Stimulated activated naive CD8-positive, alpha-beta T cell treated with anti-CD3 and anti-CD28 coated beads, Interleukin-15, Interleukin-2, amounts not matched to agents 100 U/mL and 50 U/mL, for 24 hours (primary cell): ENCODE results near the gene RPRD1B.
"Not testable (repeated sequence)": the region's sequence is repeated elsewhere in the genome, so short reads cannot be mapped to it uniquely, and the experiment has no call there.

Experiments
- ATAC-seq: fragments of 150-1000 bp; cut with Tn5 transposase; one replicate; pipeline ENCODE4 v1.10.0; 2021
- DNase-seq: peaks from one replicate; pipeline ENCODE4 v3.0.0; 2021

The RPRD1B gene

DNA sequence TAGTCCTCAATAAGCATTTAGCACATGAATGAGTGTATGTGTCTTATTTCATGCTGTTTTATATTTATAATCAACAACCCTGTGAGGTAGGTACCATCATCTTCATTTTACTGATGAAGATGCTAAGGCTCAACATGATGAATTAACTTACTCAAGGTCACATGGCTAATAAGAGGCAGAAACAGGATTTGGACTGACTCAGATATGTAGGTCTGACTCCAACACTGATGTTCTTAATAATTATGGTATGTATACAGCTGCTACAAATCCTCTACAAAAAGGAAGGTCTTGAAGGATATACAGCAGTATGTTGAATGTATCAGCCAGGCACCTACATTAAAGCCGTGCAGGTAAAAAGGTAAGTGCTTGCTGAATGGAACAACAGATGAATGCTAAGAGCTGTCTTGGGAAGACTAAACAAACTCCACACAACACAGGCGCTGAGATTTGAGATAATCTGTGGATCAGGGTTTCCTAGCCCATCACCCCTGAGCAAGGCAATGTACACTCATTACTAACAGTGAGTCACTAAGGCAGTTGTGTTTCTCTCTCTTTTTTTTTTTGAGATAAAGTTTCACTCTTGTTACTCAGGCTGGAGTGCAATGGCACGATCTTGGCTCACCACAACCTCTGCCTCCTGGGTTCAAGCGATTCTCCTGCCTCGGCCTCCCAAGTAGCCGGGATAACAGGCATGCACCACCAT, 32.2 kb upstream of the RPRD1B start:
- DNase-seq (no peak), ATAC-seq (peak; percentile 78)

- DNase-seq (no peak), ATAC-seq (no peak)
Measured at GRCh38 chr20:38001981-38002380, 31.6 kb upstream of the RPRD1B start.

DNA sequence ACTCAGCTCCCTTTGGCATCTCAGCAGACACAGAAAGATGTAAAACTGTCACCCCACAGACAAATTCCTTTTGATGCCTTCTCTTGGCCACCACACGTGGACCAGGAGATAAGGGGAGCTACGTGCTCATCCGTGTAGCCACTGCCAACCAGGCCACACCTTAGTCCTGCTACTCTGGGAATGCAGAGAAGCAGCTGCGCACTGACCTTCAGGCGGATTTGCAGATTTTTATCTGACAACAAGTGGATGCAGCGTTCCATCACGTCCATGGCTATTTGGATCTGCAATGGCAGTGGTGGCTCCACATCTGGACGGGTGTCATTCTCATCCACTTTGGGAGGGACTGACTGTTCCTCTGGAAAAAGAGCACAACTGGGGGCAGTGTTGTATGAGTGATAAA, 31.1 kb upstream of the RPRD1B start:
- ATAC-seq: no peak
- no peak for DNase-seq

GRCh38 chr20:38004416-38004815, 29.1 kb upstream of the RPRD1B start:
- no peak for ATAC-seq

GRCh38 chr20:38005903-38006302, 27.6 kb upstream of the RPRD1B start:
- no peak for ATAC-seq
- DNase-seq: no peak

More at GRCh38 chr20:38004416-38004815, 29.1 kb upstream of the RPRD1B start:
- no peak for DNase-seq

GRCh38 chr20:38007526-38007925, 26.0 kb upstream of the RPRD1B start:
- no peak for DNase-seq
- ATAC-seq: no peak

GRCh38 chr20:38008233-38008944, 25.2 kb upstream of the RPRD1B start:
- ATAC-seq: no peak

GRCh38 chr20:38009416-38009815, 24.1 kb upstream of the RPRD1B start:
- ATAC-seq, DNase-seq: not testable (repeated sequence)

More at GRCh38 chr20:38008233-38008944, 25.2 kb upstream of the RPRD1B start:
- DNase-seq: no peak

- no peak for ATAC-seq
- no peak for DNase-seq
Measured at GRCh38 chr20:38011696-38012095, 21.9 kb upstream of the RPRD1B start.

DNA sequence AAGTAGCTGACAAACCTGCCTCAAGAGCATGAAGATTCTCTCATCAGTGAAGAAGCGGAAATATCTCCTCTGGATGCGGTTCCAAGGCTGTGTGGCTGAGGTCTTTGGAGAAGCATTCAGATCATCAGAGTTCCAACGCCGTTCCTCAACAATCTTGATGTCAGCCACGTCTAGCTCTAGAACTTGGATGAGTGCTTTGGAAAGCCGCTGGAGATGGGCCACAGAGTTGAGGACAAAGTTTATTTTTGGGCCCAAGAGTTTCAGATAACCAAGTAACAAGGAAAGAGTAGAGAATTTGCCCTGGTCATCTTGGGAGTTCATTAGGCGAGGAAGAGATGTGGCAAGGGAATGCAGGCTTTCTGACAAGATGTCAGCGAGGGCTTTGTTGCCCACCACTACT, 21.2 kb upstream of the RPRD1B start:
- DNase-seq: no peak
- ATAC-seq: no peak

GRCh38 chr20:38013887-38014286, 19.7 kb upstream of the RPRD1B start:
- no peak for ATAC-seq
- DNase-seq: no peak

DNA sequence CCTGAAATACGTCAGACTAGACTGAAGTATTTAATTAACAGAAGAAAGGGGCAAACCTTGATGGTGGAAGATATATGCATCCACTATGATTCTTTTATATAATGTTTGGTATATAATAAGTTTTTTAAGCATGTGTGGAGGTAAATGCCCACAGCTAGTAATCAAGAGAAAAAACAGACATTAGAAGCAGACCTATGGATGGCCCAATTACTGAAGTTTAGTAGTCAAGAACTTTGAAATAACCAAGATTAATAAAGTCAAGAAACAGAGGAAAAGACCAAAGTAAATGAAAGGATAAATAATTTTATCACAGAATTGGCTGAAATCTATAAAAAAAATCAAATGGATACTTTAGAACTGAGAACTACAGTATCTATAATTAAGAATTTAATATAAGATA, 15.6 kb upstream of the RPRD1B start:
- DNase-seq (no peak), ATAC-seq (no peak)

GRCh38 chr20:38018385-38018784, 15.2 kb upstream of the RPRD1B start:
- ATAC-seq: no peak
- no peak for DNase-seq

GRCh38 chr20:38021087-38021772, 12.3 kb upstream of the RPRD1B start:
- DNase-seq (no peak), ATAC-seq (no peak)

DNA sequence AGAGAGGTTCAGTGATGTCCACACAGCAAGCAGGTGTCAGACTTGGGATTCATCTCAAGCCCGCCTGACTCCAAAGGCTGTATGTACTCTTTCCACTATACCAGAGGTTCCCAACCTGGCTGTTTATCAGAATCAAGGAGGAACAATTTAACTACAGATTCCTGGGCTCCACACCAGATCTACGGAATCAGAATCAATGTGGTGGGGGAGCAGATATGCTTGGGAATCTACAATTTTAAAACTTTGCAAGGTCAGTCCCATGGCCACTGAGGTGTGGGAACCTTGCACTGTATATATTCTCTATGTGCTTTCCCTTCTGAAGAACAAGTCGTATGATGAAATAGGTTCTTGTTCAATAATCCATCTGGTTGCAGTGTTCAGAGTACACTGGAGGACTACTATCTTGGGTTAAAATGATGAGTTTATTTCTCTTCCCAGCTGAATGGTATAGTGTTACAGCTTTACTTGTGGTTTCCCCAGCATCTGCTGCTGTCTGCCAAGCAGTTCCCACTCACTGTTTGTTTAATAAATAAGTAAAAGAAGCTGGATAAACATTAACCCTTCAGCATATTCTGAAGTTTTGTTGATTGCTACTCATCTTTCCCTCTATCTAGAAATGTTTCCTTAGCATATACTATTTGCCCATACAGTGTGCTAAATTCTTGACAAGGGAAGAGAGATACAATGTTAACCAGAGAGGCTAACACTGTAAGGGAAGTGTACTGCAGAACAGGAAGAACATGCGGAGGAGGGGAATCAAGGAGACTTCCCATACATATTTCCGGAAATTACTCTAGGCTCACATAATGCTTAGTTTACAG, 10.2 kb upstream of the RPRD1B start:
- no peak for ATAC-seq
- no peak for DNase-seq

GRCh38 chr20:38024496-38024895, 9.1 kb upstream of the RPRD1B start:
- no peak for DNase-seq
- ATAC-seq: no peak

DNA sequence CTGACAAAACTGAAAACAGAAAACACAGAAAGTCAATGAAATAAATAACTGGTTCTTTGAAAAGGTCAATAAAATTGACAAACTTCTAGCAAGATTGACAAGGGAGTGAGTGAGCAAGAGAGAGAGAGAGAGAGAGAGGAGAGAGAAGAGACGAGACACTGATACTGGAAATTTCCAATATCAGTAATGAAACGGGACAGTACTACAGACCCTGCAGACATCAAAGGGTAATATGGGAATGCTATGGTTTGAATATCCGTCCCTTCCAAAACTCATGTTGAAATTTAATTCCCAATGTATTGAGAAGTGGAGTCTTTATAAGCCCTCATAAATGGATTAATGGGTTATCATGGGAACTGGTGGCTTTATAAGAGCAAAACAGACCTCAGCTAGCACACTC, 4.1 kb upstream of the RPRD1B start:
- ATAC-seq (no peak), DNase-seq (no peak)

GRCh38 chr20:38031957-38032356, 1.6 kb upstream of the RPRD1B start:
- no peak for ATAC-seq
- no peak for DNase-seq

DNA sequence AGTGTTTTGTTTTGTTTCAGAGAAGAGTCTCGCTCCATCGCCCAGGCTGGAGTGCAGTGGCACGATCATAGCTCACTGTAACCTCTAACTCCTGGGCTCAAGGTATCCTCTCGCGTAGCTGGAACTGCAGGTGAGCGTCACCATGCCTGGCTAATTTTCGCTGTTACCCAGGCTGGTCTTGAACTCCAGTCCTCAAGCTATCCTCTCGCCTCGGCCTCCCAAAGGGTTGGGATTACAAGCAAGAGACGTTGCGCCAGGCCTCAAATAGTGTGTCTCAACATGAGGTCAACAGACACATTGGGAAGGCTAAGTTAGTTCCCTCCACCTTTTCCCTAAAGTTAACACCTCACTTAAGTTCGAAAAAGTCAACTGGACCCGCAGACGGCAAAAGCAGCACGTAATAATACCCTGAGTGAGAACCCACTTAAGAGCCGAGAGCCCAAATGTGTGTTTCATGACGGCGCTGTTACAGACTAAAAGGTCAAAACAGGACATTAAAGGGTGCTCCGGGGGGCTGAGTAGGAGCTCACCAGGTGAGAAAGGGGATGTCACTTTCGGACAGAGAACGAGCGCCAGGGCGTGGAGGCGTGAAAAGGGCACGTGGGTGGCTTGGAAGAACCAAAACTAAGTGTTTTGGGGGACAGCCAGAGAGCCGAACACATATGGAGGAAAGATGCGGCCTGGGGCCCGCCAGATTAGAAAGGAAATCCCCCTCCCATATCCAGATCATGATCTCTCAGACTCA, 789 bp upstream of the RPRD1B start:
- DNase-seq: no peak
- ATAC-seq: peak; percentile 41

DNA sequence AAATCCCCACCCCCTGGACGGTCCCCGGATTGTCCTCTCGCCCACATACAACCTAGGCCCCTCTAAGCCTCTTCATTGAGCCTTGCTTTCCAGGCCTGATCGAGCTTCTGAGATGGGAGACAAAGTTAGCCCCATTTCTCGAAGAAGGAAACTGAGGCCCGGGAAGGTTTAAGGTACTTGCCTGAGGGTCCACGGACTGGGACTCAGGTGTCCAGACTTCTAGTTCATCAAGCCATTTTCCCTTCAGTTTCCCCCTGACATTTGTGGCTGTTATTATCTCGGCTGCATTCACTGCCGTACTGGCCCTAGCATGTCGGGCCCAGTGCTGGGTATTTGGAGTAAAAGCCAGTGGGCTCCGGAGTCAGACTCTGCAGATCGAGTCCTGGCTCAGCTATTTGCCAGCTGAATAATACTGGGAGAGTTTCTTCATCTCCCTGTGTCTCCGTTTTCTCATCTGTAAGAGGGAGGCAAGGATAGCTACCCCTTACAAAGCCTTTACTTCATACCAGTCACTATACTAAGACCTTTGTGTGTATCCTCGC, 633 bp downstream of the RPRD1B start:
- DNase-seq: no peak
- ATAC-seq: no peak

GRCh38 chr20:38034961-38035360, 1.4 kb downstream of the RPRD1B start:
- DNase-seq: no peak
- ATAC-seq: no peak
